GM18505 (cell line): ENCODE measurements around the gene TSSK6.

Source experiments
- ATAC-seq: cut with Tn5 transposase; IDR thresholded peaks from one replicate; pipeline ENCODE4 v1.9.1; 2021; ENCODE audit not compliant: unreplicated experiment
- POLR2A ChIP-seq: IDR thresholded peaks from 4 replicates; pipeline ENCODE4 v1.6.1; 2011; ENCODE audit warnings: borderline replicate concordance; ENCODE audit not compliant: insufficient read depth, insufficient read length; ENCODE audit errors: extremely low read depth

Gene TSSK6

GRCh38 chr19:19540715-19541515 lies 25.6 kb upstream of the TSSK6 start:
- no peak for TF ChIP-seq POLR2A
- no peak for ATAC-seq

- no peak for TF ChIP-seq POLR2A
- ATAC-seq = no peak
Observed at GRCh38 chr19:19540064-19540714, 24.8 kb upstream of the TSSK6 start.

- no peak for ATAC-seq
- TF ChIP-seq POLR2A = no peak
Observed at GRCh38 chr19:19539698-19540063, 24.3 kb upstream of the TSSK6 start.

GRCh38 chr19:19538785-19539166 lies 23.4 kb upstream of the TSSK6 start:
- TF ChIP-seq POLR2A = no peak
- ATAC-seq = no peak

- TF ChIP-seq POLR2A = no peak
- ATAC-seq = no peak
Observed at GRCh38 chr19:19538061-19538784, 22.9 kb upstream of the TSSK6 start, which contains the start of gene CILP2. CILP2 (plus strand) TSS chr19:19538265; CDS start chr19:19538350, 85 bp downstream.

GRCh38 chr19:19537075-19538048 lies 22.0 kb upstream of the TSSK6 start:
- ATAC-seq = no peak
- TF ChIP-seq POLR2A = no peak

- TF ChIP-seq POLR2A = no peak
- ATAC-seq = no peak
Observed at GRCh38 chr19:19535311-19536191, 20.2 kb upstream of the TSSK6 start.

- no peak for ATAC-seq
- TF ChIP-seq POLR2A = no peak
Observed at GRCh38 chr19:19534556-19535265, 19.4 kb upstream of the TSSK6 start.

- no peak for ATAC-seq
- TF ChIP-seq POLR2A = no peak
Observed at GRCh38 chr19:19533841-19534240, 18.5 kb upstream of the TSSK6 start.

GRCh38 chr19:19532806-19533701 lies 17.7 kb upstream of the TSSK6 start:
- no peak for TF ChIP-seq POLR2A
- no peak for ATAC-seq

GRCh38 chr19:19531951-19532805 lies 16.8 kb upstream of the TSSK6 start:
- no peak for TF ChIP-seq POLR2A
- no peak for ATAC-seq
